ENCODE data around the gene RNASEH2B. TPM values are rescaled to one million over a fixed set of nuclear protein-coding genes. Genes with fewer than 3 reads are reported as not detected.

The RNASEH2B gene
- total and polyA plus RNA-seq, 9 of the 15 experiments (the other 6 are each of a cell fraction or from before 2014, with no cell fraction given) = 26.3 to 109 (median 62.5) TPM

DNA sequence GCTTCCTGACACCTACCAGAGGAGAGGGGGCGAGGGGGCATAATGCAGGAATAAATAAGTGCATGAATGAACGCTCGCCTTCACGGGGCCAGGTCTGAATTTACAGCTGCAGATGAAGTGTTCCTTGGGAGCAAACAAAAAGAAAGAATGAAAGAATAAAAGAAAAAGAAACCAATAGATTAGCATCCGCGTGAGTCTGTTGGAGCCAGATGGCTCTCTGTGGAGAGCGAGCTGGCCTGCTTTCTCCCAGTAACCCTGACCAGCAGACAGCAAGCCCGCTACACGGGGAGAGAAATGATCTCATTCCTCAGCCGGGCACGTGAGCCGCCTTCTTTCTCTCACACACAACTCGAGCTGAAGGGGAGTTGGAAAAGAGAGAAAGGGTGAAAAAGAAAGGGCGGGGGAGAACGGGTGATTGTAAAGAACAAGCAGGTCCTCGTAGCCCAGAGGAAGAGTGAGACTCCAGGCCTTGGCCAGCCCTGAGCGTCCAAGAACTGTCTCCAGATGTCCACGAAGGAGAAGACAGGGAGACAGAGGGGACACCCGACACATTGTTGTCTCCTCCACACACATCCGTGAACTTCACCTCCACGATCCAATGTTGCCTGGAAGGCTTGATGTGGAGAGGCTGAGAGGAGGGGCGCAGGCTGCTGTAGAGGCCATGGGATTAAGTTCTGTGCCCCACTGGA, 81.4 kb downstream of the RNASEH2B start (continued):
- TF ChIP-seq ZNF431 (CRISPR knock-in tag; IDR thresholded peaks at IDR 0.05) = no peak
- TF ChIP-seq PREB (CRISPR knock-in tag; IDR thresholded peaks at IDR 0.05) = no peak
- TF ChIP-seq HDGF (IDR thresholded peaks at IDR 0.05) = no peak
- TF ChIP-seq JUND (IDR thresholded peaks at IDR 0.05; ENCODE audit: borderline replicate concordance, low read depth, low read length) = no peak
- 0 out of 3 replicates have a peak, but pooled peaks have one; percentile 38 for TF ChIP-seq JUND (tag; IDR thresholded peaks at IDR 0.05; ENCODE audit: borderline replicate concordance, low read depth, low read length)
- TF ChIP-seq ATF7 (IDR thresholded peaks at IDR 0.05) = peak; percentile 45; the same call in 1 of the 2 replicates
- TF ChIP-seq TARDBP (IDR thresholded peaks at IDR 0.05) = no peak
- TF ChIP-seq, protein P1, sequence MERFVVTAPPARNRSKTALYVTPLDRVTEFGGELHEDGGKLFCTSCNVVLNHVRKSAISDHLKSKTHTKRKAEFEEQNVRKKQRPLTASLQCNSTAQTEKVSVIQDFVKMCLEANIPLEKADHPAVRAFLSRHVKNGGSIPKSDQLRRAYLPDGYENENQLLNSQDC (CRISPR knock-in tag; IDR thresholded peaks at IDR 0.05) = no peak
- TF ChIP-seq BHLHE40 (IDR thresholded peaks at IDR 0.05; ENCODE audit: low read length) = peak; percentile 86
- TF ChIP-seq GATA2 (CRISPR knock-in tag; IDR thresholded peaks at IDR 0.05) = no peak
- no peak for TF ChIP-seq DMBX1 (CRISPR knock-in tag; IDR thresholded peaks at IDR 0.05; ENCODE audit: borderline replicate concordance)
- no peak for TF ChIP-seq CEBPB (tag; IDR thresholded peaks at IDR 0.05)
- TF ChIP-seq RB1 (IDR thresholded peaks at IDR 0.05; ENCODE audit: low read depth) = no peak

Data from K562 (cell line).